Neural cell (in vitro differentiated cells): Measurements from ENCODE around the gene NAA11. TPM values are rescaled to one million over a fixed set of nuclear protein-coding genes. Genes with fewer than 3 reads are reported as not detected.
A peak's percentile ranks its signal among the peaks of the same experiment; 100 is the strongest.

Experiments
- H2AFZ ChIP-seq: fragments of 200-600, 300-800 bp; sonication (generic), shearing (Covaris generic); 2 replicates; pipeline ENCODE4 v1.6.0; 2014; ENCODE audit warnings: low read depth, mild to moderate bottlenecking, antibody characterized with exemption, low read length, moderate library complexity
- H3F3A ChIP-seq: fragments of 200-600 bp; shearing (Covaris generic); 2 replicates; pipeline ENCODE4 v1.6.1; 2016; ENCODE audit warnings: mild to moderate bottlenecking, moderate library complexity, mixed read lengths, antibody characterized with exemption, low read length; ENCODE audit not compliant: insufficient read depth, poor library complexity, severe bottlenecking
- H3K27ac ChIP-seq: fragments of 200-600, 300-800 bp; sonication (generic), shearing (Covaris generic); 2 replicates; pipeline ENCODE4 v1.5.1; 2014; ENCODE audit warnings: mild to moderate bottlenecking, low read length, moderate library complexity
- H3K27me3 ChIP-seq: fragments of 300-800, 200-600 bp; sonication (generic), shearing (Covaris generic); 2 replicates; pipeline ENCODE4 v1.6.0; 2014; ENCODE audit warnings: mild to moderate bottlenecking, low read depth, low read length, moderate library complexity; ENCODE audit not compliant: insufficient read depth
- H3K36me3 ChIP-seq: fragments of 300-800, 200-600 bp; sonication (generic), shearing (Covaris generic); 2 replicates; pipeline ENCODE4 v1.5.1; 2014; ENCODE audit warnings: mild to moderate bottlenecking, antibody characterized with exemption, low read length, moderate library complexity; ENCODE audit not compliant: insufficient read depth
- H3K4me2 ChIP-seq: fragments of 300-800, 200-600 bp; sonication (generic), shearing (Covaris generic); 2 replicates; pipeline ENCODE4 v1.6.0; 2014; ENCODE audit warnings: mild to moderate bottlenecking, low read length
- H3K4me3 ChIP-seq: fragments of 300-800, 200-600 bp; sonication (generic), shearing (Covaris generic); 2 replicates; pipeline ENCODE4 v1.5.1; 2014; ENCODE audit warnings: mild to moderate bottlenecking, low read length, moderate library complexity
- H3K79me2 ChIP-seq: fragments of 200-600 bp; shearing (Covaris generic); replicated peaks from 2 replicates; pipeline ENCODE4 v1.6.0; 2014; ENCODE audit warnings: mild to moderate bottlenecking, low read length, moderate library complexity; ENCODE audit not compliant: insufficient read depth
- H3K9ac ChIP-seq: fragments of 300-800, 200-600 bp; sonication (generic), shearing (Covaris generic); 2 replicates; pipeline ENCODE4 v1.6.1; 2016; ENCODE audit warnings: mild to moderate bottlenecking, low read length, mixed read lengths
- H3K9me2 ChIP-seq: fragments of 200-600 bp; shearing (Covaris generic); 2 replicates; pipeline ENCODE4 v1.6.1; 2016; ENCODE audit warnings: mild to moderate bottlenecking, low read length, mixed read lengths; ENCODE audit not compliant: insufficient read depth
- H3K9me3 ChIP-seq: fragments of 200-600, 300-800 bp; sonication (generic), shearing (Covaris generic); 2 replicates; pipeline ENCODE4 v1.6.1; 2016; ENCODE audit warnings: mild to moderate bottlenecking, mixed run types, low read length, moderate library complexity, mixed read lengths
- H4K20me1 ChIP-seq: fragments of 200-600 bp; shearing (Covaris generic); 2 replicates; pipeline ENCODE4 v1.6.1; 2016; ENCODE audit warnings: mild to moderate bottlenecking, mixed run types; ENCODE audit not compliant: insufficient read depth
- CTCF ChIP-seq: fragments of 450-650 bp; IDR thresholded peaks from 2 replicates; pipeline ENCODE4 v1.5.1; 2014; ENCODE audit warnings: antibody characterized with exemption, mild to moderate bottlenecking, moderate library complexity; ENCODE audit not compliant: poor library complexity, severe bottlenecking
- EP300 ChIP-seq: fragments of 450-650 bp; conservative IDR thresholded peaks from 2 replicates; pipeline ENCODE4 v1.6.1; 2014; ENCODE audit warnings: antibody characterized with exemption, mild to moderate bottlenecking, moderate library complexity; ENCODE audit not compliant: poor library complexity, severe bottlenecking
- EZH2 ChIP-seq: fragments of 200-600, 300-800 bp; shearing (Covaris generic), sonication (generic); IDR thresholded peaks from 2 replicates; pipeline ENCODE4 v1.6.1; 2014; ENCODE audit warnings: antibody characterized with exemption, low read length, borderline replicate concordance, mild to moderate bottlenecking; ENCODE audit not compliant: insufficient read depth, poor library complexity, severe bottlenecking
- MXI1 ChIP-seq: fragments of 450-650 bp; conservative IDR thresholded peaks from 2 replicates; pipeline ENCODE4 v1.6.1; 2014; ENCODE audit warnings: antibody characterized with exemption, mild to moderate bottlenecking; ENCODE audit not compliant: poor library complexity, severe bottlenecking
- RAD21 ChIP-seq: fragments of 450-650 bp; conservative IDR thresholded peaks from 2 replicates; pipeline ENCODE4 v1.6.1; 2014; ENCODE audit warnings: antibody characterized with exemption, mild to moderate bottlenecking, moderate library complexity
- polyA plus RNA-seq: library from polyadenylated mRNA; depleted of rRNA; stranded (reverse); fragments of >200 nt; gene quantifications from 2 replicates; pipeline ENCODE4 v1.2.3, GENCODE V29; 2014
- TF ChIP-seq, protein P1 (sequence below): IDR thresholded peaks from 2 replicates; pipeline ENCODE4 v1.6.1; 2012; ENCODE audit warnings: borderline replicate concordance

Gene NAA11
- polyA plus RNA-seq, 1 donor from 2014 or later, result not detected

DNA sequence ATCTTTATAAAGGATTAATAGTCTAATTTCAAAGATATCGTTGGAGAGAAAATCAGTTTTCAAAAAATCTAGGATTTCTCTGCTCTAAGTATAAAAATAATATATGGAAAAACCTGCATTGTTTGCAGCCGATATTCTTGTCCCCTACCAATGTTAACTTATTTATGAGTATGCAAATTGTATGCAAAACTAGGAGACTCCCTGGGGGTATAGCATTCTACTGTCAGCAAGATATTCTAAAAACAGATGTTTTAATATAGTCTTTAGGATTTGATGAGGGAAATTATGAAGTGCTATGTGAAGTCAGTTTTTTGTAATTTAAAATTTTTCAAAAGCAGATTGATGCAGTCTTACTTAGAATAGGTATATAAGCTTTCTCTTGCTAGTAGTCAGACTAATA is 41.2 kb upstream of the NAA11 start:
- TF ChIP-seq, protein P1, sequence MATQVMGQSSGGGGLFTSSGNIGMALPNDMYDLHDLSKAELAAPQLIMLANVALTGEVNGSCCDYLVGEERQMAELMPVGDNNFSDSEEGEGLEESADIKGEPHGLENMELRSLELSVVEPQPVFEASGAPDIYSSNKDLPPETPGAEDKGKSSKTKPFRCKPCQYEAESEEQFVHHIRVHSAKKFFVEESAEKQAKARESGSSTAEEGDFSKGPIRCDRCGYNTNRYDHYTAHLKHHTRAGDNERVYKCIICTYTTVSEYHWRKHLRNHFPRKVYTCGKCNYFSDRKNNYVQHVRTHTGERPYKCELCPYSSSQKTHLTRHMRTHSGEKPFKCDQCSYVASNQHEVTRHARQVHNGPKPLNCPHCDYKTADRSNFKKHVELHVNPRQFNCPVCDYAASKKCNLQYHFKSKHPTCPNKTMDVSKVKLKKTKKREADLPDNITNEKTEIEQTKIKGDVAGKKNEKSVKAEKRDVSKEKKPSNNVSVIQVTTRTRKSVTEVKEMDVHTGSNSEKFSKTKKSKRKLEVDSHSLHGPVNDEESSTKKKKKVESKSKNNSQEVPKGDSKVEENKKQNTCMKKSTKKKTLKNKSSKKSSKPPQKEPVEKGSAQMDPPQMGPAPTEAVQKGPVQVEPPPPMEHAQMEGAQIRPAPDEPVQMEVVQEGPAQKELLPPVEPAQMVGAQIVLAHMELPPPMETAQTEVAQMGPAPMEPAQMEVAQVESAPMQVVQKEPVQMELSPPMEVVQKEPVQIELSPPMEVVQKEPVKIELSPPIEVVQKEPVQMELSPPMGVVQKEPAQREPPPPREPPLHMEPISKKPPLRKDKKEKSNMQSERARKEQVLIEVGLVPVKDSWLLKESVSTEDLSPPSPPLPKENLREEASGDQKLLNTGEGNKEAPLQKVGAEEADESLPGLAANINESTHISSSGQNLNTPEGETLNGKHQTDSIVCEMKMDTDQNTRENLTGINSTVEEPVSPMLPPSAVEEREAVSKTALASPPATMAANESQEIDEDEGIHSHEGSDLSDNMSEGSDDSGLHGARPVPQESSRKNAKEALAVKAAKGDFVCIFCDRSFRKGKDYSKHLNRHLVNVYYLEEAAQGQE, result no peak
- no peak for TF ChIP-seq CTCF
- no peak for TF ChIP-seq EZH2
- no peak for TF ChIP-seq MXI1
- H3F3A ChIP-seq, result no peaks in the 10 kb centered on the region
- no peaks in the 10 kb centered on the region for H4K20me1 ChIP-seq
- H3K4me3 ChIP-seq, result peak overlapping the region; percentile 8
- no peak overlapping the region for H3K9ac ChIP-seq
- H3K9me3 ChIP-seq, result no peaks in the 10 kb centered on the region
- H3K9me2 ChIP-seq, result no peaks in the 10 kb centered on the region
- H3K27ac ChIP-seq, result peak overlapping the region; percentile 78
- no peaks in the 10 kb centered on the region for H3K36me3 ChIP-seq
- no peak overlapping the region for H2AFZ ChIP-seq
- H3K4me2 ChIP-seq, result peak overlapping the region; percentile 4
- H3K79me2 ChIP-seq, result no peaks in the 10 kb centered on the region
- no peaks in the 10 kb centered on the region for H3K27me3 ChIP-seq

DNA sequence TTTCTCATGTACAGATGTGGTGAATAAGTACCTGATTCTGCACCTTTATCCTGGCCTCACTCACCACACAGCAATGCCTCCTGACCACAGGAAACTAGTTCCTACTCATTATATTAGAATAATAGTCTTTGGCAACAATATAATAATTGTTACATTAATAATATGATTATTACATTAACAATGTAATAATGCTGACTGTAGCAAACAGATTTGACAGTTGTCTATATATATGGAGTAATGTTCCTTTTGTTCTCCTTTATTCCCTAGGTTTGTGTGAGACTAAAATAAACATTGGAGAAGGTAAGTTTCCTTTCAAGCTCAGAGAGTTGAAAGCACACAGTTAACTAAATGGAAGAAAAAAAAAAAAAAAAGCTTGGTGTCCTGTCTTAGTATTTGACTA is 40.6 kb upstream of the NAA11 start:
- H3F3A ChIP-seq, result no peaks in the 10 kb centered on the region

More for the DNA sequence above, 40.6 kb upstream of the NAA11 start:
- Histone ChIP-seq H2AFZ (no peak overlapping the region), H3K4me2 (peak overlapping the region; percentile 4), H3K9me2 (no peaks in the 10 kb centered on the region), H3K9me3 (no peaks in the 10 kb centered on the region), H3K9ac (no peak overlapping the region), H4K20me1 (no peaks in the 10 kb centered on the region), H3K27ac (peak overlapping the region; percentile 78), H3K79me2 (no peaks in the 10 kb centered on the region), H3K27me3 (no peaks in the 10 kb centered on the region), H3K4me3 (no peak overlapping the region), H3K36me3 (no peaks in the 10 kb centered on the region)
- TF ChIP-seq RAD21, result no peak
- TF ChIP-seq EP300, result no peak
- TF ChIP-seq EZH2, result no peak
- no peak for TF ChIP-seq CTCF
- TF ChIP-seq, protein P1, result no peak
